GM23338 (cell line): ENCODE data around the gene STK39. TPM values are rescaled to one million over a fixed set of nuclear protein-coding genes. Genes with fewer than 3 reads are reported as not detected.

Experiments used
- ATAC-seq: fragments of 200-7000 bp; cut with Tn5 transposase; 3 replicates; pipeline ENCODE4 v1.9.1; 2020
- DNase-seq: peaks from one replicate; pipeline ENCODE4 v3.0.0-alpha.2; 2015; ENCODE audit warnings: low spot score
- H2AFZ ChIP-seq: fragments of 200-600 bp; sonication (generic); 2 replicates; pipeline ENCODE4 v1.8.0; 2016; ENCODE audit warnings: antibody characterized with exemption, mild to moderate bottlenecking, moderate library complexity
- H3F3A ChIP-seq: fragments of 200-600 bp; sonication (generic); replicated peaks from 2 replicates; pipeline ENCODE4 v1.8.0; 2017; ENCODE audit warnings: antibody characterized with exemption, mixed run types, low read depth
- H3K27ac ChIP-seq: fragments of 200-600 bp; sonication (generic); 2 replicates; pipeline ENCODE4 v1.6.1; 2016; ENCODE audit warnings: low read depth
- H3K27me3 ChIP-seq: fragments of 200-600 bp; sonication (generic); 2 replicates; pipeline ENCODE4 v1.8.0; 2016; ENCODE audit warnings: mild to moderate bottlenecking, mixed run types, moderate library complexity; ENCODE audit not compliant: insufficient read depth
- H3K36me3 ChIP-seq: fragments of 200-600 bp; sonication (generic); 2 replicates; pipeline ENCODE4 v1.8.0; 2016; ENCODE audit warnings: mild to moderate bottlenecking; ENCODE audit not compliant: insufficient read depth
- H3K4me1 ChIP-seq: fragments of 200-600 bp; sonication (generic); 2 replicates; pipeline ENCODE4 v1.8.0; 2016; ENCODE audit warnings: mild to moderate bottlenecking, moderate library complexity; ENCODE audit not compliant: insufficient read depth
- H3K4me2 ChIP-seq: fragments of 200-600 bp; sonication (generic); 2 replicates; pipeline ENCODE4 v1.7.1; 2017; ENCODE audit warnings: mixed run types
- H3K4me3 ChIP-seq: fragments of 200-600 bp; sonication (generic); 2 replicates; pipeline ENCODE4 v1.6.1; 2016; ENCODE audit warnings: mixed run types
- H3K79me2 ChIP-seq: fragments of 200-600 bp; sonication (generic); replicated peaks from 2 replicates; pipeline ENCODE4 v1.8.0; 2017; ENCODE audit warnings: mild to moderate bottlenecking; ENCODE audit not compliant: insufficient read depth
- H3K9me2 ChIP-seq: fragments of 200-600 bp; sonication (generic); 2 replicates; pipeline ENCODE4 v1.8.0; 2017; ENCODE audit not compliant: insufficient read depth
- H4K20me1 ChIP-seq: fragments of 200-600 bp; sonication (generic); replicated peaks from 2 replicates; pipeline ENCODE4 v1.8.0; 2017; ENCODE audit warnings: mild to moderate bottlenecking; ENCODE audit not compliant: insufficient read depth
- H3K27ac Mint-ChIP-seq: 2 replicates; pipeline ENCODE4 v1.8.0; 2020; ENCODE audit warnings: inconsistent platforms, mild to moderate bottlenecking, moderate library complexity, mixed read lengths
- H3K27me3 Mint-ChIP-seq: 3 replicates; pipeline ENCODE4 v1.8.0; 2022; ENCODE audit warnings: low read depth, mild to moderate bottlenecking, moderate library complexity, mixed read lengths, inconsistent platforms; ENCODE audit not compliant: insufficient read depth, poor library complexity
- H3K36me3 Mint-ChIP-seq: 3 replicates; pipeline ENCODE4 v1.8.0; 2021; ENCODE audit warnings: low read depth, mild to moderate bottlenecking, inconsistent platforms, moderate library complexity, mixed read lengths
- H3K4me1 Mint-ChIP-seq: 3 replicates; pipeline ENCODE4 v1.8.0; 2020; ENCODE audit warnings: mild to moderate bottlenecking, inconsistent platforms, mixed read lengths
- H3K4me3 Mint-ChIP-seq: 3 replicates; pipeline ENCODE4 v1.8.0; 2021; ENCODE audit warnings: moderate library complexity, mild to moderate bottlenecking, inconsistent platforms, mixed read lengths
- H3K9me3 Mint-ChIP-seq: 3 replicates; pipeline ENCODE4 v1.8.0; 2020; ENCODE audit warnings: moderate library complexity, mild to moderate bottlenecking, inconsistent platforms, mixed read lengths
- CREB1 ChIP-seq: fragments of 250-450 bp; sonication (Bioruptor Pico); IDR thresholded peaks from 2 replicates; pipeline ENCODE4 v1.5.0; 2020; ENCODE audit warnings: low read depth, mild to moderate bottlenecking, moderate library complexity
- EZH2 ChIP-seq: fragments of 200-600 bp; sonication (generic); IDR thresholded peaks from one replicate; pipeline ENCODE4 v1.8.0; 2017; ENCODE audit warnings: antibody characterized with exemption, mild to moderate bottlenecking, low read depth; ENCODE audit not compliant: unreplicated experiment
- JUNB ChIP-seq: IDR thresholded peaks from one replicate; pipeline ENCODE4 v1.6.1; 2016; ENCODE audit warnings: antibody characterized with exemption; ENCODE audit not compliant: unreplicated experiment
- POLR2AphosphoS5 ChIP-seq: IDR thresholded peaks from 2 replicates; pipeline ENCODE4 v1.6.1; 2016; ENCODE audit warnings: antibody characterized with exemption, low read depth
- STAT1 ChIP-seq: IDR thresholded peaks from one replicate; pipeline ENCODE4 v1.6.1; 2016; ENCODE audit warnings: antibody characterized with exemption; ENCODE audit not compliant: unreplicated experiment
- ZNF331 ChIP-seq: fragments of 250-450 bp; sonication (Bioruptor Pico); IDR thresholded peaks from 2 replicates; pipeline ENCODE4 v1.5.0; 2020; ENCODE audit warnings: low read depth, mild to moderate bottlenecking, moderate library complexity
- polyA plus RNA-seq: library from polyadenylated mRNA; unstranded; fragments of >200 nt; fragmentation: Nextera tagmentation; extraction: Ambion mirVana; gene quantifications from 2 replicates; pipeline ENCODE4 v1.2.1, GENCODE V29; 2016
- total RNA-seq: library from RNA; depleted of rRNA; stranded (reverse); fragments of >200 nt; shearing (Covaris generic); gene quantifications from 2 replicates; pipeline ENCODE4 v1.2.3, GENCODE V29; 2014
- TF ChIP-seq, protein P1 (sequence below): IDR thresholded peaks from 2 replicates; pipeline ENCODE4 v1.6.1; 2016; ENCODE audit warnings: antibody characterized with exemption
- TF ChIP-seq, protein P2 (sequence below), 2 experiments: fragments of 200-600 bp in 1 of 2; sonication (generic) in 1 of 2; conservative IDR thresholded peaks; 2 replicates each; pipeline versions ENCODE4 v1.5.1 to v1.6.1; 2016 to 2017; ENCODE audit warnings: antibody characterized with exemption in 2 of 2, low read depth in 2 of 2, mild to moderate bottlenecking in 2 of 2, moderate library complexity in 1 of 2
- TF ChIP-seq, protein P3 (sequence below): fragments of 250-450 bp; sonication (Bioruptor Pico); IDR thresholded peaks from 2 replicates; pipeline ENCODE4 v1.5.0; 2020; ENCODE audit warnings: mild to moderate bottlenecking, moderate library complexity

STK39 gene
- total and polyA plus RNA-seq, 2 experiments from 2014 or later: 9.5 to 16.9 TPM

DNA sequence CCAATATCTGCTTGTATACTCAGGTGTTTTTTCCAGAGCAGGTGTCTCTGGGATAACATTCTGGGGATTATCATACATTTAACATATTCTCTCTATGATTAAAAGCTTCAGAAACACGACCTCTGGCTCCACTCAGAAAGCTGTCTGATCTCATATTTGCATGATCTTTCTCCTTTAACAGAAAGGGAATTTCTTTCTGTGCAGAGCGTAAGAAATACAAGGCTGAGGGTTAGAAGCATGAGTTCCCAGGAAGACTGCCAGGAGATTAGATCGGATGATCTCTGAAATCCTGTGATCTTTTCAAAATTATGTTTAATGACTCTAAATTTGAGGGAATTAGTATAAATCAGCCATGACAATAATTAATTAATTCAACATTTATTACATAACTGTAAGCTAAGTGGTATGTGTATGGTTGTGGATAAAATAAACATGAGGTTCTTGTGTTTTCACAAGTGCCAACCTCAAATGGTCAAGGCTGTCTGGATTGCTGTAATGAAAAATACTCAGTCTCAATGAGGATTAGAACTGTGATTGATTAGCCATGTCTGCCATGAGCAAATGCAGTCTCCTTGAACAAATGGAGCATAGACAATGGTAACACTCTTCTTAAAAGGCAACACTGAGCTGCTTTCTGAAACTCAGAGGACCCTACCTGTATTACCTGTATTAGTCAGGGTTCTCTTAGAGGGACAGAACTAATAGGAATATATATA is 304.9 kb downstream of the STK39 start:
- H3F3A ChIP-seq: no peaks in the 10 kb centered on the region
- DNase-seq: no peak
- Mint-ChIP-seq H3K36me3 (no peaks in the 10 kb centered on the region), H3K27me3 (no peaks in the 10 kb centered on the region), H3K4me1 (peaks cover 10% of the 10 kb centered on the region), H3K4me3 (no peak overlapping the region), H3K9me3 (no peaks in the 10 kb centered on the region), H3K27ac (no peak overlapping the region)
- H3K36me3 ChIP-seq: no peaks in the 10 kb centered on the region
- H3K27me3 ChIP-seq: no peaks in the 10 kb centered on the region
- no peak overlapping the region for H2AFZ ChIP-seq
- H3K4me1 ChIP-seq: peaks cover 10% of the 10 kb centered on the region
- H3K4me3 ChIP-seq: no peak overlapping the region
- no peak for ATAC-seq
- no peaks in the 10 kb centered on the region for H3K79me2 ChIP-seq
- no peak overlapping the region for H3K27ac ChIP-seq
- TF ChIP-seq EZH2 (no peak), POLR2AphosphoS5 (no peak)
- TF ChIP-seq, protein P1, sequence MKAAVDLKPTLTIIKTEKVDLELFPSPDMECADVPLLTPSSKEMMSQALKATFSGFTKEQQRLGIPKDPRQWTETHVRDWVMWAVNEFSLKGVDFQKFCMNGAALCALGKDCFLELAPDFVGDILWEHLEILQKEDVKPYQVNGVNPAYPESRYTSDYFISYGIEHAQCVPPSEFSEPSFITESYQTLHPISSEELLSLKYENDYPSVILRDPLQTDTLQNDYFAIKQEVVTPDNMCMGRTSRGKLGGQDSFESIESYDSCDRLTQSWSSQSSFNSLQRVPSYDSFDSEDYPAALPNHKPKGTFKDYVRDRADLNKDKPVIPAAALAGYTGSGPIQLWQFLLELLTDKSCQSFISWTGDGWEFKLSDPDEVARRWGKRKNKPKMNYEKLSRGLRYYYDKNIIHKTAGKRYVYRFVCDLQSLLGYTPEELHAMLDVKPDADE: no peak
- TF ChIP-seq, protein P2, sequence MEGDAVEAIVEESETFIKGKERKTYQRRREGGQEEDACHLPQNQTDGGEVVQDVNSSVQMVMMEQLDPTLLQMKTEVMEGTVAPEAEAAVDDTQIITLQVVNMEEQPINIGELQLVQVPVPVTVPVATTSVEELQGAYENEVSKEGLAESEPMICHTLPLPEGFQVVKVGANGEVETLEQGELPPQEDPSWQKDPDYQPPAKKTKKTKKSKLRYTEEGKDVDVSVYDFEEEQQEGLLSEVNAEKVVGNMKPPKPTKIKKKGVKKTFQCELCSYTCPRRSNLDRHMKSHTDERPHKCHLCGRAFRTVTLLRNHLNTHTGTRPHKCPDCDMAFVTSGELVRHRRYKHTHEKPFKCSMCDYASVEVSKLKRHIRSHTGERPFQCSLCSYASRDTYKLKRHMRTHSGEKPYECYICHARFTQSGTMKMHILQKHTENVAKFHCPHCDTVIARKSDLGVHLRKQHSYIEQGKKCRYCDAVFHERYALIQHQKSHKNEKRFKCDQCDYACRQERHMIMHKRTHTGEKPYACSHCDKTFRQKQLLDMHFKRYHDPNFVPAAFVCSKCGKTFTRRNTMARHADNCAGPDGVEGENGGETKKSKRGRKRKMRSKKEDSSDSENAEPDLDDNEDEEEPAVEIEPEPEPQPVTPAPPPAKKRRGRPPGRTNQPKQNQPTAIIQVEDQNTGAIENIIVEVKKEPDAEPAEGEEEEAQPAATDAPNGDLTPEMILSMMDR (conservative IDR thresholded peaks at IDR 0.05; ENCODE audit: low read depth in 2 of 2): no peak
- no peaks in the 10 kb centered on the region for H4K20me1 ChIP-seq
- H3K4me2 ChIP-seq: no peak overlapping the region
- H3K9me2 ChIP-seq: peaks cover 9% of the 10 kb centered on the region

DNA sequence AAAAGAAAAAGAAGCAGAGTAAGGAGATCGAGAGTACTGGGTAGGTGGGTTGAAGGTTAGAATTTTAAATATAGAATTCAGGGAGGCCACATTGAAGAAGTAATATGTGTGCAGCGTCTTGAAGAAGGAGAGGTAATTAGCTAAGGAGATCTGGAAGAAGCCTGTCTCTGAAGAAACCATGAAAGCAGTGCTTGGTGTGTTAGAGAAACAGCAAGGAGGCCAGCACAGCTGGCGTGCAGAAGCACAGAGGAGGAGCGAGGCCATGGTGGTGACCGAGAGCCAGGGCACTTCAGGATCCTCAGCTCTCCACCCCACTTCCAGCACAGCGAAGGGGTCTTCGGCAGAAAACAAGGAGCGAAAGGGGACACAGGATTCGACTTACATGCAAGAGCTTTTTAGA is 305.8 kb downstream of the STK39 start:
- no peak overlapping the region for H3K4me3 ChIP-seq
- H3K4me1 ChIP-seq: peaks cover 8% of the 10 kb centered on the region
- no peaks in the 10 kb centered on the region for H3K27me3 Mint-ChIP-seq
- DNase-seq: no peak
- no peaks in the 10 kb centered on the region for H3K9me3 Mint-ChIP-seq
- no peak for ATAC-seq
- no peaks in the 10 kb centered on the region for H3K36me3 ChIP-seq
- no peak overlapping the region for H3K4me2 ChIP-seq
- H2AFZ ChIP-seq: no peak overlapping the region; the same call in 1 of the 2 replicates
- no peaks in the 10 kb centered on the region for H4K20me1 ChIP-seq
- no peaks in the 10 kb centered on the region for H3K36me3 Mint-ChIP-seq
- TF ChIP-seq, protein P2 (conservative IDR thresholded peaks at IDR 0.05; ENCODE audit: low read depth in 2 of 2): no peak
- TF ChIP-seq ZNF331 (CRISPR knock-in tag) (no peak), CREB1 (no peak), STAT1 (no peak), JUNB (no peak)
- TF ChIP-seq, protein P3, sequence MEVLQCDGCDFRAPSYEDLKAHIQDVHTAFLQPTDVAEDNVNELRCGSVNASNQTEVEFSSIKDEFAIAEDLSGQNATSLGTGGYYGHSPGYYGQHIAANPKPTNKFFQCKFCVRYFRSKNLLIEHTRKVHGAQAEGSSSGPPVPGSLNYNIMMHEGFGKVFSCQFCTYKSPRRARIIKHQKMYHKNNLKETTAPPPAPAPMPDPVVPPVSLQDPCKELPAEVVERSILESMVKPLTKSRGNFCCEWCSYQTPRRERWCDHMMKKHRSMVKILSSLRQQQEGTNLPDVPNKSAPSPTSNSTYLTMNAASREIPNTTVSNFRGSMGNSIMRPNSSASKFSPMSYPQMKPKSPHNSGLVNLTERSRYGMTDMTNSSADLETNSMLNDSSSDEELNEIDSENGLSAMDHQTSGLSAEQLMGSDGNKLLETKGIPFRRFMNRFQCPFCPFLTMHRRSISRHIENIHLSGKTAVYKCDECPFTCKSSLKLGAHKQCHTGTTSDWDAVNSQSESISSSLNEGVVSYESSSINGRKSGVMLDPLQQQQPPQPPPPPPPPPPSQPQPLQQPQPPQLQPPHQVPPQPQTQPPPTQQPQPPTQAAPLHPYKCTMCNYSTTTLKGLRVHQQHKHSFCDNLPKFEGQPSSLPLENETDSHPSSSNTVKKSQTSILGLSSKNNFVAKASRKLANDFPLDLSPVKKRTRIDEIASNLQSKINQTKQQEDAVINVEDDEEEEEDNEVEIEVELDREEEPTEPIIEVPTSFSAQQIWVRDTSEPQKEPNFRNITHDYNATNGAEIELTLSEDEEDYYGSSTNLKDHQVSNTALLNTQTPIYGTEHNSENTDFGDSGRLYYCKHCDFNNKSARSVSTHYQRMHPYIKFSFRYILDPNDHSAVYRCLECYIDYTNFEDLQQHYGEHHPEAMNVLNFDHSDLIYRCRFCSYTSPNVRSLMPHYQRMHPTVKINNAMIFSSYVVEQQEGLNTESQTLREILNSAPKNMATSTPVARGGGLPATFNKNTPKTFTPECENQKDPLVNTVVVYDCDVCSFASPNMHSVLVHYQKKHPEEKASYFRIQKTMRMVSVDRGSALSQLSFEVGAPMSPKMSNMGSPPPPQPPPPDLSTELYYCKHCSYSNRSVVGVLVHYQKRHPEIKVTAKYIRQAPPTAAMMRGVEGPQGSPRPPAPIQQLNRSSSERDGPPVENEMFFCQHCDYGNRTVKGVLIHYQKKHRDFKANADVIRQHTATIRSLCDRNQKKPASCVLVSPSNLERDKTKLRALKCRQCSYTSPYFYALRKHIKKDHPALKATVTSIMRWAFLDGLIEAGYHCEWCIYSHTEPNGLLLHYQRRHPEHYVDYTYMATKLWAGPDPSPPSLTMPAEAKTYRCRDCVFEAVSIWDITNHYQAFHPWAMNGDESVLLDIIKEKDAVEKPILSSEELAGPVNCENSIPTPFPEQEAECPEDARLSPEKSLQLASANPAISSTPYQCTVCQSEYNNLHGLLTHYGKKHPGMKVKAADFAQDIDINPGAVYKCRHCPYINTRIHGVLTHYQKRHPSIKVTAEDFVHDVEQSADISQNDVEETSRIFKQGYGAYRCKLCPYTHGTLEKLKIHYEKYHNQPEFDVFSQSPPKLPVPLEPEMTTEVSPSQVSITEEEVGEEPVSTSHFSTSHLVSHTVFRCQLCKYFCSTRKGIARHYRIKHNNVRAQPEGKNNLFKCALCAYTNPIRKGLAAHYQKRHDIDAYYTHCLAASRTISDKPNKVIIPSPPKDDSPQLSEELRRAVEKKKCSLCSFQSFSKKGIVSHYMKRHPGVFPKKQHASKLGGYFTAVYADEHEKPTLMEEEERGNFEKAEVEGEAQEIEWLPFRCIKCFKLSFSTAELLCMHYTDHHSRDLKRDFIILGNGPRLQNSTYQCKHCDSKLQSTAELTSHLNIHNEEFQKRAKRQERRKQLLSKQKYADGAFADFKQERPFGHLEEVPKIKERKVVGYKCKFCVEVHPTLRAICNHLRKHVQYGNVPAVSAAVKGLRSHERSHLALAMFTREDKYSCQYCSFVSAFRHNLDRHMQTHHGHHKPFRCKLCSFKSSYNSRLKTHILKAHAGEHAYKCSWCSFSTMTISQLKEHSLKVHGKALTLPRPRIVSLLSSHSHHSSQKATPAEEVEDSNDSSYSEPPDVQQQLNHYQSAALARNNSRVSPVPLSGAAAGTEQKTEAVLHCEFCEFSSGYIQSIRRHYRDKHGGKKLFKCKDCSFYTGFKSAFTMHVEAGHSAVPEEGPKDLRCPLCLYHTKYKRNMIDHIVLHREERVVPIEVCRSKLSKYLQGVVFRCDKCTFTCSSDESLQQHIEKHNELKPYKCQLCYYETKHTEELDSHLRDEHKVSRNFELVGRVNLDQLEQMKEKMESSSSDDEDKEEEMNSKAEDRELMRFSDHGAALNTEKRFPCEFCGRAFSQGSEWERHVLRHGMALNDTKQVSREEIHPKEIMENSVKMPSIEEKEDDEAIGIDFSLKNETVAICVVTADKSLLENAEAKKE (CRISPR knock-in tag): no peak
- no peaks in the 10 kb centered on the region for H3K79me2 ChIP-seq
- peaks cover 9% of the 10 kb centered on the region for H3K4me1 Mint-ChIP-seq
- H3K4me3 Mint-ChIP-seq: no peak overlapping the region
- peak overlapping the region; percentile 56; the same call in 1 of the 2 replicates for H3K27ac Mint-ChIP-seq
- H3K27me3 ChIP-seq: no peaks in the 10 kb centered on the region
- H3F3A ChIP-seq: no peaks in the 10 kb centered on the region
- no peak overlapping the region for H3K27ac ChIP-seq
- H3K9me2 ChIP-seq: peaks cover 9% of the 10 kb centered on the region
